Stimulated activated CD8-positive, alpha-beta memory T cell treated with anti-CD3 and anti-CD28 coated beads, Interleukin-12 subunit alpha, Interleukin-12 subunit beta, amount 100 ng/mL, for 1 hour (primary cell): ENCODE results near the gene MARF1.
"Not testable (repeated sequence)": the region's sequence is repeated elsewhere in the genome, so short reads cannot be mapped to it uniquely, and the experiment has no call there.

Experiments used
- DNase-seq: peaks from one replicate; pipeline ENCODE4 v3.0.0-alpha.2; 2020; ENCODE audit warnings: low read depth

The MARF1 gene

DNA sequence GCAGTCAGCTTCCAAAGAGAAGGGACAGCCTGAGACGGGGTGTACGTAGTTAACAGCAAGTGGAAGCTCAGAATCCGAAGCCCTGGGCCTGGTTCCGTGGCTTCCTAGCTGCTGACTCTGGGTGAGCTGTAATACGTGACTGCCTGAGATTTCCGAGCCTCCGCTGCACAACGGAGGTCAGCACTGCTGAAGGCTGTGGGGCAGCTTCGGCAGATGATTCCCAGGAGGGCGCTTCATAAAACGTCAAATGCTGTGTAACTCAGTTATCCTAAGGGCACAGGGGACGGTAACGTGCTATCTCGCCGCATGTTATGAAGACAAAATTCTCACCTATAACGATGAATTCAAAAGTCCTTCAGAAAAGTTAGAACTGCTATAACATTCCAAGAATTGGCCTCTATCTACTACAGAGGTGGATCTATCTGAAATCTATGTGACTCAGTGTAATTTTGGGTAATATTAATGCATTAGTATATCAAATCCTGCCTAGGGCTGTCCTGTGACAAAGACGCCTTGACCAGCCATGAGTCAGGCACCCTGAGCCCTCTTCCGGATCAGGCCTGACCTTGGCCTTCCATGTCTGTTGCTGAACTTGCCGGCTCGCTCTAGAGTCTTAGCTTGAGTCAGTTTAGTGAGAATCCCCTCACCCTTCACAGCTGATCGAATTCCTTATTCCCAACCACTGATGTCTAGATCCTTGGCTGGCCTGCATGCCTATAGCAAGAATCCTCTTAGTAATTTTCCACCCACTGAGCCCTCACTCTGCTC lies 43.5 kb downstream of the MARF1 start:
- DNase-seq: no peak

DNA sequence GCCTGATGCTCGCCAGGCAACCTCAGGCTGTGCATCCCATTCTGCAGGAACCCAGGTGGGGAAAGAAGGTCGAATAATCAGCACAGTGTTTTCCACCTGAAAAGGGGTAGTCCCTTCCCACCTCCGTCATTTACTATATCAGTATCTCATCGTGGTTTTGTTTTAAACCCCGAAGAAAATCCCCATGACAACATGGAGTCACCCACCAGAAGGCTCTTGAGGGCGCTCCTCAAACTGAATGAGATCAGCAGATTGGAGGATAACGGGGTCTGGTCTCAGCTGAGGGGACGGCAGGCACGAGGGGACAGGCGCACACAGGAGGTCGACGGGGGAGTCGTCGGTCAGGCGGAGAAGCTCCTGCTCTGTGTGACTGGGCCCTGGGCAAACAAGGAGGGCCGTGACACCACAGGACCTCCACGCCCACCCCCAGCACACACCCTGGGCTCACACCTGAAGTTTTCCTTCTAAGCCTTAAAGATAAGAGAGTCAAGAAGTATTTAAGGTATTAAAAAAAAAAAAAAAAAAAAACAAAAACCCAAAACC lies 44.2 kb downstream of the MARF1 start:
- DNase-seq: no peak

DNA sequence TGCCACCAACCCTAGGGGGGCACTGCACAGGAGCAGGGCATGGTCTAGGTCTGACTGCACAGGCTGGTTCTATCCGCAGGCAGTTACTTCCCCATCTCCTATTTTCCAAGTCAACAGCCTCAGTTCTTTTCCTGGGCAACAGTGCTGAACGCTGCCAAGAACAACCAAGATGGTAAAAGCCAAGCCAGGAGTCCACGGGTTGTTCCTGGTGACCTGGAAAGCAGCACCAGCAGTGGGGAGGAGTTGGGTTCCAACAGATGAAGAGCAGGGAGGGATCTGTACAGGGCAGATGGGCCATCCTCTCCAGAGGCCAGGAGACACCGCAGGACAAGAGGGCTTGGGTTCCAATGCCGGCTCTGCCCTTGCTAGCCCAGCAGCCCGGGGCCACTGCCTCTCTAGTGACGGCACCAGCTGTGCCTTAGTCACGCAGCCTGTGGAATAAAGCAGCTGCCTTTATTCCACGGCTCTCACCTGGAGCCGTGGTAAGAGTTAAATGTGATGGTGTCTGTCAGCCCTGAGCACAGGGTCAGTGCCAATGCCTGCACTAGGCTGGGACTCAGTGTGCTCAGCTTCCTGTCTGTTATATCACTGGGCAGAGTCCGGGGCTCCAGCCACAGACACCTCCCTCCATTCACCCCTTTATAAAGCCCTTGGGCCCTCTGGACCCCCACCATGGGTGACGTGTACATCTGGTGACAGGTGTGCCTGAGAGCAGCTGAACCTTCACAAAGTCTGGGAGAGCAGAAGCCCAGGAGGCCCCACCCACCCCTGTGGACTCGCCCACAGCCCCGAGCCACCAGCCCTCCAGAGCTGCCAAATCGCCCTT lies 44.9 kb downstream of the MARF1 start:
- no peak for DNase-seq

DNA sequence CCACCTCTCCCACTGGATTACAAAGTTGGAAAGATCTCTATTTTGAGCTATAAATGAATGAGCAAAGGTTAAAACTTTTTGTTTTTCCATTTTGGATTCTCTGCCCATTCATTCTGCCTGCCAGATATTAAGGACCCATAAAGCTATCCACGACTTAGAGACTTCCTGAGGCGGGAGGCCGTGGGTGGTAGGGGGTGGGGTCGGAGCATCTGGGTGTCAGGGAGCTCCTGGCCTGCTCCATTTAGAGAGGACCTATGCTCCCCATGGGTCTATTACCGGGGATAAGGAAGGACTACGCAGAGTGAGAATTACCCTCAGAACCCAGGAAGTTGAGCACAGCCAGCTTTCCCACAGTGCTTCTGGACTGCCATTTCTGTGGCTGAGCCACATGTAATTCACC lies 45.8 kb downstream of the MARF1 start:
- DNase-seq: no peak

DNA sequence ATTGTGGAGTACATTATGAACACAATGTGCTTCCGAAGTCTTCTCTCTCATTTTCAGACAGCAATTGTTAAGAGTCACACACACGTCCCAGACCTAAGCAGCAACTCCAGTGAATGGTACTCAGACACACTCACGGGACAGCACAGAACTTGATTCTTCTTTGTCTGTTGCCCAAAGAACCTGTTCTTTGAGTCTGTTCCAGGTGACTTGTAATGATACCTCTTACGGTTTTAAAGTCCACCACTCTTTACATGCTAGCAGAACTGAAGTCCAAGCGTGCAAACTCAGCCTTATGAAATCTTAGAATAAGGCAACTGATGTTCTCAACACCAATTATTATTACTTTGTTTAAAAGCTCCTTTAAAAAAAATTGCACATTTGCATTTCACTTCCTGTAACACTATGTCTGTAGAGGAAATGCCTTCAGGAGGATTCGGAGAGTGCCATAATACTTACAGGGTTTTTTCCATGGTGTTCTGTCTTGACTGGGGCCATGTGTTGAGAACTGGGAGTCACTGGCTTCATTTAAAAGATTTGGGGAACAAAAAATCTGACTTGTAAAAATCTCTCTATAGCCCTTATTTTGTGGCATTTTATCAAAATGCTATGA lies 48.1 kb downstream of the MARF1 start:
- no peak for DNase-seq

DNA sequence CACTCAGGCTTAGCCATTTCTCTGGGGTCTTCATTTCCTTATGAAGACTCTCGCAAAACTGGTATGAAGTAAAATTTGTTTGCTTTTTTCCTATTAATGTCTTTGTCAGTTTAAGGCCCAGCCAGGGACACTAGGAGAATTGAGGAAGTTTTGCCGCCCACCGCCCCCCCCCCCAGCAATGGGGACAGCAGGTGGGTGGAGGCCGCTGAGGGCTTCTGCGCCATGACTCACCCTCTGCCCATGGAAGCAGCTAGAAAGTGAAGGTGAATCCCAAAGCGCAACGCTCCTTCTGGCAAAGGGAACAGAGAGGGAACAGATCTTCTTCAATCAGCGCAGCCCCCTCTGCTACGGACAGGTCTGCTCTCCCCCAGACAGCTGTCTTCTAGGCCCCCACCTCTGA lies 49.7 kb downstream of the MARF1 start:
- no peak for DNase-seq

DNA sequence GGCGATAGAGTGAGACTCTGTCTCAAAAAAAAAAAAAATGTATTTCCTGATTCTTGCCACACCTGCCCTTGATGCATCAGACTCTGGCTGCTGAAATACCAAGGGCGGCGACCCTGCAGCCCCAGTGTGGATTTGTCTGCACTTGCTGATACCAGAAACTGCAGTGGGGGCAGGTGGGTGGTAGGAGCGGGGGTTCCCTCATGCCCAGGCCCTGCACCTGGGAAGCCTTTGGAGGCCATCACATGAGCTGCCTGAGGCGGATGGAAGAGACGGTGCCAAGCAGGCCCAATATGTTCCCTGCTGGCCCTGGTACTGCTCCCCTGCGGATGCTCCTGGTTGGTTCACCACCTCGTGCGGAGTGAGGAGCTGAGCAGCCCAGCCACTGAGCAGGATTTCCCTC lies 50.6 kb downstream of the MARF1 start:
- DNase-seq: no peak

DNA sequence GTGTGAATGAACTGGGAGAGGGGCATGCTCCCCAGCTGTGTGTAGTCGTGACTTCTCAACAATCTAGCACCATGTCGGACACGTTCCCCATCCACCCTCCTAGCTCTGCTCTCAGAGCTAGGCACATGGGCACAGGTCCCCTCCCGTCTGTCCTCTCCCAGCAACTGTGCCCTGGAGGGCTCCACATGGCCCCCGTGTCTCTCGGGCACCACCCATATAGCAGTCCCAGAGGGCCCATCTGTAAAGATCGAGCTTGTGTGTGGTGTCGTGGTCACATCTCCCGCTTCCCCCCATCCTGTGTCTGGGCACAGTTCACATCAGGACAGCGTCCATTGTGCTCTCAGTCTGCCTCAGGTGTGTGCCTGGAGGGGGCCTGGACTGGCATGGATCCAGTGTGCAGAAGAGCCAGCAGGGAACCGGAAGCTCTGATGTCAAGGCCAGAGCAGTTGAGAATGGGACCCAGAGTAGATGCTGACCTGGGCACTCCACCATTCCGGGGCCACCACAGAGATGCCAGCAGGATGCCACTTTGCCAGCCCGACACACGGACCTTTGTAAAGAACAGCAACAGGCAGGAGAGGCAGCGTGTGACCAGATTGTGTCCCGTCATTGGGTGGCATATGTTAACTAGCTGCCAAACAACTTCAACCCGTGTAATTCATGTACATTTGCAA lies 55.7 kb downstream of the MARF1 start:
- DNase-seq: no peak

DNA sequence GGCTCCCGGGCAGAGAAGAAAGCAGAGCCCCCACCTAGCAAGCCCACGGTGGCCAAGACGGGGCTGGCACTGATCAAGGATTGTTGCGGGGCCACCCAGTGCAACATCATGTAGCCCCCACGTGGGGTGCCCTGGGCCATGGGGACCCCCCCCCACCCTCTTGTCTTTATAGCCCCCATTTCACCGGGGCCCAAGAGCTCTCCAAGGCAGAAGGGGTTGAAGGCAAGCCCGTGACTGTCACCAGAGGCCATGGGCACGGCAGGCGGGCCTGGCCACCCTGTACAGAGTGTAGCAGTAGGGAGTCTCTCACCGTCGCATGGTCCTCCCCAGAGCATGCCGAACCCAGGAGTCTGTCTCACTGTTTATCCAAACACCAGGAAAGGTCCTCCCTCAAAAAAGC lies 56.2 kb downstream of the MARF1 start:
- DNase-seq: no peak

DNA sequence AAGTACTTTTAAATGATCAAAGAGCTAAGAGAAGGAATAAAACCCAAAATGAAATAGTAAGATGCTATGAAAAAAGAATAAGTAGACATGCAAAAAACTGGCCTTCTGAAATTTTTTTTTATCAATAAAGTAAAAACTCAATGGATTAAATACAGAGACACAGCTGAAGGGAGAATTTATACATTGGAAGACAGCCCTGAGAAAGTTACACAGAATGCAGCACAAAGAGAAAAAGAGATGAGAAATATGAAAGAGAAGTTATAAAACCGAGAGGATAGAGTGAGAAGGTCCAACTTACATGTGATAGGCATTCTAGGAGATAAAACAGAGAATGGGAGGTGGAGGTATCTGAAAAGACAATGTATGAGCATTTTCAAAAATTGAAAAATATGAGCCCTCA lies 57.0 kb downstream of the MARF1 start:
- DNase-seq: no peak

DNA sequence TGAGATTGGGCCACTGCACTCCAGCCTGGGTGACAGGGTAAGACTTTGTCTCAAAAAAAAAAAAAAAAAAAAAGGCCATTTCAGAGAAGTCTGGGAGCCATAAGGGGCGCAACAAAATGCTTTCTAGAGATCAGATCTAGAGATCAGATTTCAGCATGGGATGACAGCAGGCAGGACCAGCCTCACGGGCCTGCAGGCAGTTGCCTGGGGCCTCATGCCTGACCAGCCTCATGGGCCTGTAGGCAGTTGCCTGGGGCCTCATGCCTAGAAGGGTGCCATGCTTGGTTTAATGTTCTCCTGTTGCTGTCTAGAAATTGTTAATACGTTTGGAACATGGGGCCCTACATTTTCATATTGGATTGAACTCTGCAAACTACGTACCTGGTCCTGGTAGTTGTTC lies 59.4 kb downstream of the MARF1 start:
- DNase-seq: no peak

DNA sequence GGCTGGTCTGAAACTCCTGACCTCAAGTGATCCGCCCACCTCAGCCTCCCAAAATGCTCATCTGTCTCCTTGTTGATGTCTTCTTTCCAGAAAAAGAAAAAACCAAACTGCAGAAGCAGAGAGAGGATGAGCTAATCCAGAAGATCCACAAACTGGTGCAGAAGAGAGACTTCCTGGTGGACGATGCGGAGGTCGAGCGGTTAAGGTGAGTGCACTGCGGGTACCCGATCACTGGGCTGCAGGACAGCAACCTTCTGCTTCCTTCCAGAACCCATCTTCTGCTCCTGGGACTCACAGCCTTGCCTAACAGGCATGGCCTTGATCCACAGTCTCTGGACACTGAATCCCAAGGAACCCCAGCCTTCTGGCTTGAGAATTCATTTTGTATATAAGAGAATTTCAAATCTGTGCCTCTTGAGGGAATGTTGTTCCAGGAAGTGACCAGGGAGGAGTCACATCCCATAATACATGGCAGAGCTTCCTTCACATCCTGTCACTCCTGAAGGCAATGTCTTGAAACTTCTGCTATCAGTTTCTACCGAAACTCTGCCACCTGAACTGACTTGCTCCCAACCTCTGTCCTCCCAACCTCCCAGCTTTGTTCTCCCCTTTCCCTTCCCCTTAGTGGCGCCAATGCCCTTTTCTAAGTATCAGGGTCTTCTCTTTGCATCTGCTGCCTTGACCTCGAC lies 61.7 kb downstream of the MARF1 start:
- DNase-seq: no peak

DNA sequence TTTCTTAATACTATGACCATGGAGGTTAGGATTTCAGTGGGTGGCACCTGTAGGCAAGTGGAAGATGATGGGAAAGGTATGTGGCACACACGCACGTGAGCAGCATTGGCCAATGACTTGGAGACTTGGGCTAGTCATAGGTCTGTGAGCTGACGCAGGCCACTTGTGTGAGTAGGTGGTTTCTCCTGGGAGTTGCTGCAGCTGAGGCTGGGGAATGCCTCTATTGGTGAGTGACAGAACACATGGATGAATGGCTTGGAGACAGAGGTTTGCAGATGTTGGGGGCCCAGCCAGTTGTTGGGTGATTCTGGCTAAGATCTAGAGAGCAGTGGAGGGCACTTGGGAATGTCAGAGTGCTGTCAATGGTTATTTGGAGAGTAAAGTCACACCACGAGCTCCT lies 64.1 kb downstream of the MARF1 start:
- DNase-seq: no peak

DNA sequence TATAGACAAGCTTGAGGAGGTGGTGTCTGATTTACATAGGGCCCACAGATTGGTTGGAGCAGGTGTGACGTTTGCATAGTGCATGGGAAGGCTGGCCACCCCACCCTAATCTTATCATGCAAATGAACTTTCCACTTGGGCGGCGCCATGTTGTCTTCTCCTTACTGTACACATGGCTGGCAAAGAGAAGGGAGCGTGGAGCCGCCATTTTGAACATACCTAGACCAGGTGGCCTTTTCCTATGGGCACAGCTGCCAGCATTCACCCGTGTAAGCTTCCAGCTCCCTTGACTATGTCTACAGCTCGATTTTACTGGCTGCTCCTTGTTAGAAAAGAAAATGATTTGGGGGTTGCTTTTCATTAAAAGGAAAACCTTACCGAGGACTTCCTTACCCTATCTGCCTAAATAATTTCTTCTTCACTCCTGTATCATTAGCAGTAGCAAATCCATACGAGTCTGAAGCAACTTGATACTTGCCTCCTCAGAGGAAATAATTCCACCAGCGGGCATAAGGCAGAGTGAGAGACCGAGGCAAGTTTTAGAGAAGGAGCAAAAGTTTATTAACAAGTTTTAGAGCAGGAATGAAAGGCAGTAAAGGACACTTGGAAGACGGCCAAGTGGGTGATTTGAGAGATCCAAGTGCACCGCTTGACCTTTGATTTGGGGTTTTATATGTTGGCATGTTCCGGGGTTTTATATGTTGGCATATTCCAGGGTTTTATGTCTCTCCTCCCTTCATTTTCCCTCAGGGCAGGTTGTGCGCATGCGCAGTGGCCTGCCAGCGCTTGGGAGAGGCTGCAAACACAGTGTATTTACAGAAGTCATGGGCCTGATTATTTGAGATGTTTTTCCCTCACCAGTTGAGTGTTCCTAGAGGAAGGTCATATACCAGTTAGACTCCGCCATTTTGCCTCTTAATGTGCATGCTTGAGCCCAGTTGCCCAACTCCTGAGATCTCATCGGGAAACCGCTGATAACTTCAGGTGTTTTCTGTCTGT lies 65.7 kb downstream of the MARF1 start:
- DNase-seq: no peak

DNA sequence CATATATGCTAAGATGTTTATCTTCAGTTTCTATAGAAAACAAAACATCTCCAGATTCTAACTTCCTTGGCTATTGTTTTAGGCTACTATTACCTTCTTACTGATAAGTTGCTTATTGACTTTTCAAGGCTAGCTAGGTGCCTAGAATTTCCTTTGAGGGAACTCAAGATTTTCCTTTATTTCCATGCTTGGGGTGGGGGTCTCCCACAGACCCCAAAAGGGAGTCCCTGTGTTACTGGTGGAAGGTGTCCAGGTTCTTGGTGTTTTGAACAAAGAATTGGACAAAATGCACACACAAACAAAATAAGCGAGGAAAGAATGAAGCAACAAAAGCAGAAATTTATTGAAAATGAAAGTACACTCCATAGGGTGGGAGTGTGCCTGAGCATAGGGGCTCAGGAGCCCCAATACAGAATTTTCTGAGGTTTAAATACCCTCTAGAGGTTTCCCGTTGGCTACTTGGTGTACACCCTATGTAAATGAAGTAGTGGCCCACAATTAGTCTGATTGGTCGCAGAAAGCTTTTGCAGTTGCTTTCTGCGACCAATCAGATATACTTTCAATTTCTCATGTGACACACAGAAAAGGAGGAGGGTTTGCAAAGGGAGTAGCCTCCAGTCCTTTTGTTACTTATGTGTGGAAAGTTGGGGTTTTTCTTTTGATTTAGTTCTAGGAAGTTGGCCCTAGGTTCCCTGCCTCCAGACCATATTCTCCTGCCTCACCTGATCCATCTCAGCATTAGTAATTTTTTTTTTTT lies 67.5 kb downstream of the MARF1 start:
- DNase-seq: no peak

DNA sequence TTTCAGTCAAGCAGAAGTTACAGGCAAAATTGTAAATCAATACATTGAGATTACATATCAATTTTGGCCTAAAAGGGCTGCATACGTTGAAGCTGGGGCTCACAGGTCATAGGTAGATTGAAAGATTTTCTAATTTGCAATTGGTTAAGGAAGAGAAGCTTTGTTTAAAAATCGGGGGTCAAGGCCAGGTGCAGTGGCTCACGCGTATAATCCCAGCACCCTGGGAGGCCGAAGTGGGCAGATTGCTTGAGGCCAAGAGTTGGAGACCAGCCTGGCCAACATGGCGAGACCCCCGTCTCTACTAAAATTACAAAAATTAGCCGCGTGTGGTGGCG lies 68.4 kb downstream of the MARF1 start:
- no peak for DNase-seq

DNA sequence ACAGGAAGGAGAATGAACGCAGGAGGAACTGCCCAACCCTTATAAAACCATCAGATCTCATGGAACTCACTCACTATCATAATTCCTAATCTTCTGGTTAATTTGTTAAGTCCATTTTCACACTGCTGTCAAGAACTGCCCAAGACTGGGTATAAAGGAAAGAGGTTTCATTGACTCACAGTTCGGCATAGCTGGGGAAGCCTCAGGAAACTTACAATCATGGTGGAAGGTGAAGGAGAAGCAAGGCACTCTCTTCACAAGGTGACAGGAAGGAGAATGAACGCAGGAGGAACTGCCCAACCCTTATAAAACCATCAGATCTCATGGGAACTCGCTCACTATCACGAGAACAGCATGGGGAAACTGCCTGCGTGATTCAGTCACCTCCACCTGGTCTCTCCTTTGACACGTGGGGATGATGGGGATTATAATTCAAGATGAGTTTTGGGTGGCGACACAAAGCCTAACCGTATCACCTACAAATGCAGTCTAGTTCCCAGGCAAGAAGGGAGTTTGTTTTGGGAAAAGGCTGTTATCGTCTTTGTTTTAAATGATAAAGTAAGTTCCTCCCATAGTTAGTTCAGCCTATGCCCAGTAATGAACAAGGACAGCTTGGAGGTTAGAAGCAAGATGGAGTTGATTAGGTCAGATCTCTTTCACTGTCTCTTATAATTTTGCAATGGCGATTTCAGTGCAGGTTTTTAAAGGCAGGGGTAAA lies 68.9 kb downstream of the MARF1 start:
- DNase-seq: not testable (repeated sequence)

DNA sequence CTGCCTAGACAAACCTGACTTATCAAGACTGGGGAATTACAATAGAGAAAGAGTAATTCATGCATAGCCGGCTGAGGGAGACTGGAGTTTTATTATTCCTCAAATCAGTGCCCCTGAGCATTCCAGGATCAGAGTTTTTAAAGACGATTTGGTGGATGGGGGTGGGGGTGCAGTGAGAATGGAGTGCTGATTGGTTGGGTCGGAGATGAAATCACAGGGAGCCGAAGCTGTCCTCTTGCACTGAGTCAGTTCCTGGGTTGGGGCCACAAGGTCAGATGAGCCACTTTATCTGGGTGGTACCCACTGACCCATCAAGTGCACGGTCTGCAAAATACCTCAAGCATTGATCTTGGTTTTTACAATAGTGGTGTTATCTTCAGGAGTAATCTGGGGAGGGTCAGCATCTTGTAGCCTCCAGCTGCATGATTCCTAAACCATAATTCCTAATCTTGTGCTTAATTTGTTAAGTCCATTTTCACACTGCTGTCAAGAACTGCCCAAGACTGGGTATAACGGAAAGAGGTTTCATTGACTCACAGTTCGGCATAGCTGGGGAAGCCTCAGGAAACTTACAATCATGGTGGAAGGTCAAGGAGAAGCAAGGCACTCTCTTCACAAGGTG lies 69.6 kb downstream of the MARF1 start:
- DNase-seq: no peak
